Adrenal gland (tissue), 12 donors: Measurements from ENCODE around the gene MAST4. TPM values are rescaled to one million over a fixed set of nuclear protein-coding genes. Genes with fewer than 3 reads are reported as not detected.
A peak's percentile ranks its signal among the peaks of the same experiment; 100 is the strongest.

Experiments
- DNase-seq, 7 donors: peaks; one replicate each; pipeline ENCODE4 v3.0.0-alpha.2; 2019 to 2020
- H3K27ac ChIP-seq, 5 donors: fragments of 200-600 bp; sonication (generic) in 4 of 5; 1 replicate in 3 of 5; 2 replicates in 2 of 5; pipeline versions ENCODE4 v1.5.1 to v1.8.0; 2016 to 2020; ENCODE audit warnings: mild to moderate bottlenecking in 1 of 5
- H3K27me3 ChIP-seq: fragments of 200-600 bp; 2 replicates; pipeline ENCODE4 v1.8.0; 2021
- H3K36me3 ChIP-seq, 2 donors: fragments of 200-600 bp; replicated peaks in 1 of 2; 1 replicate in 1 of 2; 2 replicates in 1 of 2; pipeline versions ENCODE4 v1.5.1 to v1.8.0; 2018 to 2022
- H3K4me1 ChIP-seq, 2 donors: fragments of 200-600 bp; replicated peaks in 1 of 2; 1 replicate in 1 of 2; 2 replicates in 1 of 2; pipeline versions ENCODE4 v1.5.1 to v1.8.0; 2018 to 2021
- H3K4me3 ChIP-seq, 4 donors: fragments of 200-600 bp; sonication (generic) in 3 of 4; one replicate each; pipeline ENCODE4 v1.5.1; 2016 to 2018
- H3K9me3 ChIP-seq, 3 donors: fragments of 200-600 bp; sonication (generic) in 1 of 3; replicated peaks in 1 of 3; 1 replicate in 2 of 3; 2 replicates in 1 of 3; pipeline versions ENCODE4 v1.5.1 to v1.8.0; 2016 to 2021
- CTCF ChIP-seq, 6 experiments: fragments of 450-650 bp in 4 of 6; fragments of 200-600 bp in 2 of 6; sonication (generic) in 1 of 6; IDR thresholded peaks; 1 replicate in 5 of 6; 2 replicates in 1 of 6; pipeline versions ENCODE4 v1.5.1 to v1.8.0; 2016 to 2021; ENCODE audit warnings: antibody characterized with exemption in 6 of 6, mild to moderate bottlenecking in 2 of 6, moderate library complexity in 1 of 6
- POLR2A ChIP-seq, 2 donors: fragments of 450-650 bp; IDR thresholded peaks; one replicate each; pipeline ENCODE4 v1.6.1; 2017; ENCODE audit warnings: antibody characterized with exemption in 2 of 2, mild to moderate bottlenecking in 2 of 2, moderate library complexity in 1 of 2
- WGBS, 4 donors: extraction: QIAGEN DNeasy Blood & Tissue Kit in 2 of 4; methylation state at CpG; one replicate each; pipeline versions ENCODE4 v1.1.5 to v1.1.7; 2013 to 2017; 5-methylcytosine and 5-hydroxymethylcytosine counted together
- intact Hi-C, 2 donors: fragments of 100-400 bp; cut with DNase I; formaldehyde crosslinking; loops; one replicate each; pipeline versions ENCODE4 v1.14.1 to v1.15.0; 2022 to 2023
- polyA plus RNA-seq, 3 donors: library from polyadenylated mRNA; stranded (reverse); fragments of 200-250 nt in 2 of 3; fragments of 350-450 nt in 1 of 3; fragmentation: Illumina TruSeq in 1 of 3; extraction: RNeasy Lipid Tissue Mini Kit (QIAGEN cat#74804) in 1 of 3; gene quantifications; one replicate each; pipeline ENCODE4 v1.2.3, GENCODE V29; 2013 to 2014
- total RNA-seq, 9 donors: library from RNA; depleted of rRNA in 4 of 9; stranded (reverse); fragments of >200 nt in 4 of 9; fragments of 120-200 nt in 1 of 9; fragmentation: NEBNext Ultra II Directional in 1 of 9; extraction: Animal tissue kit (Norgen Biotek cat#: 25700) in 1 of 9; gene quantifications; one replicate each; pipeline versions ENCODE4 v1.1.0 to v1.2.4, GENCODE V29; 2013 to 2023
- donor health status: healthy with polysubstance abuse.
- donor health status: Bipolar disorder and iron deficiency.
- donor health status: DM: yes; HTN: yes; CAD: no.
- donor health status: DM: no; HTN: no; CAD: no.
- donor health status: DM: no; HTN: no; CAD: no.
- donor health status: DM: yes; HTN: yes; CAD: no.

Gene MAST4
- total and polyA plus RNA-seq, 12 donors, result 12.3 to 95.0 (median 42.8) TPM

- no peaks in the 10 kb centered on the region for H3K27me3 ChIP-seq
- 87 to 95% (median 94%) methylated on average over 4 of the region's 4 CpGs for WGBS, 4 donors
- peaks cover 4 to 10% of the 10 kb centered on the region in 2 donors for H3K4me1 ChIP-seq
- DNase-seq, result no peak
- H3K36me3 ChIP-seq, result no peaks in the 10 kb centered on the region
- H3K9me3 ChIP-seq, result no peaks in the 10 kb centered on the region
- intact Hi-C loops, result no loop called here
- H3K4me3 ChIP-seq, result no peak overlapping the region
- H3K27ac ChIP-seq, result no peak overlapping the region
- TF ChIP-seq CTCF (IDR thresholded peaks at IDR 0.05), result no peak
- TF ChIP-seq POLR2A (IDR thresholded peaks at IDR 0.05), result no peak
Measured at GRCh38 chr5:66824476-66824875, 228.3 kb downstream of the MAST4 start.

- intact Hi-C loops, result no loop called here
- 79 to 90% (median 85%) methylated on average over 7 of the region's 7 CpGs for WGBS, 4 donors
- no peak overlapping the region for H3K27ac ChIP-seq
- no peaks in the 10 kb centered on the region for H3K27me3 ChIP-seq
- no peaks in the 10 kb centered on the region for H3K36me3 ChIP-seq
- no peak overlapping the region for H3K4me3 ChIP-seq
- H3K9me3 ChIP-seq, result no peaks in the 10 kb centered on the region
- H3K4me1 ChIP-seq, result peaks cover 4 to 10% of the 10 kb centered on the region in 2 donors
- TF ChIP-seq POLR2A (IDR thresholded peaks at IDR 0.05), result no peak
- TF ChIP-seq CTCF (IDR thresholded peaks at IDR 0.05), result no peak
- no peak for DNase-seq
Measured at GRCh38 chr5:66826263-66826662, 230.1 kb downstream of the MAST4 start.

GRCh38 chr5:66826696-66827095, 230.5 kb downstream of the MAST4 start:
- H3K27ac ChIP-seq, result no peak overlapping the region
- no peak for TF ChIP-seq POLR2A (IDR thresholded peaks at IDR 0.05)
- no peak for TF ChIP-seq CTCF (IDR thresholded peaks at IDR 0.05)
- H3K36me3 ChIP-seq, result no peaks in the 10 kb centered on the region
- intact Hi-C loops, result no loop called here
- 79 to 93% (median 85%) methylated on average over 3 of the region's 3 CpGs for WGBS, 4 donors
- peaks cover 4 to 10% of the 10 kb centered on the region in 2 donors for H3K4me1 ChIP-seq
- no peaks in the 10 kb centered on the region for H3K9me3 ChIP-seq
- no peak overlapping the region for H3K4me3 ChIP-seq
- no peaks in the 10 kb centered on the region for H3K27me3 ChIP-seq
- DNase-seq, result no peak

- no peak for TF ChIP-seq POLR2A (IDR thresholded peaks at IDR 0.05)
- no peak for TF ChIP-seq CTCF (IDR thresholded peaks at IDR 0.05)
- H3K36me3 ChIP-seq, result no peaks in the 10 kb centered on the region
- peak overlapping the region in 1 of 4 donors; percentile 37 for H3K4me3 ChIP-seq
- no peak overlapping the region for H3K27ac ChIP-seq
- H3K4me1 ChIP-seq, result peaks cover 4 to 10% of the 10 kb centered on the region in 2 donors
- H3K9me3 ChIP-seq, result no peaks in the 10 kb centered on the region
- WGBS, 4 donors, result 18 to 34% (median 28%) methylated on average over 5 of the region's 5 CpGs
- peak in 1 of 7 donors; percentile 14 for DNase-seq
- no peaks in the 10 kb centered on the region for H3K27me3 ChIP-seq
- intact Hi-C loops, result no loop called here
Measured at GRCh38 chr5:66828046-66828547, 231.9 kb downstream of the MAST4 start.
